ENCODE results near the gene BLOC1S2. TPM values are rescaled to one million over a fixed set of nuclear protein-coding genes. Genes with fewer than 3 reads are reported as not detected.

Gene BLOC1S2
- total RNA-seq, 6 donors from 2014 or later: 25.1 to 51.2 (median 38.5) TPM

- H3K36me3 ChIP-seq: peaks cover 37 to 94% (median 59%) of the 10 kb centered on the region in 4 donors
Measured at GRCh38 chr10:100245484-100246220, 40.8 kb downstream of the BLOC1S2 start.

GRCh38 chr10:100239851-100240250 is 46.6 kb downstream of the BLOC1S2 start:
- TF ChIP-seq EP300 (IDR thresholded peaks at IDR 0.05): no peak
- no peak for TF ChIP-seq POLR2AphosphoS5 (IDR thresholded peaks at IDR 0.05)
- TF ChIP-seq, protein P1, sequence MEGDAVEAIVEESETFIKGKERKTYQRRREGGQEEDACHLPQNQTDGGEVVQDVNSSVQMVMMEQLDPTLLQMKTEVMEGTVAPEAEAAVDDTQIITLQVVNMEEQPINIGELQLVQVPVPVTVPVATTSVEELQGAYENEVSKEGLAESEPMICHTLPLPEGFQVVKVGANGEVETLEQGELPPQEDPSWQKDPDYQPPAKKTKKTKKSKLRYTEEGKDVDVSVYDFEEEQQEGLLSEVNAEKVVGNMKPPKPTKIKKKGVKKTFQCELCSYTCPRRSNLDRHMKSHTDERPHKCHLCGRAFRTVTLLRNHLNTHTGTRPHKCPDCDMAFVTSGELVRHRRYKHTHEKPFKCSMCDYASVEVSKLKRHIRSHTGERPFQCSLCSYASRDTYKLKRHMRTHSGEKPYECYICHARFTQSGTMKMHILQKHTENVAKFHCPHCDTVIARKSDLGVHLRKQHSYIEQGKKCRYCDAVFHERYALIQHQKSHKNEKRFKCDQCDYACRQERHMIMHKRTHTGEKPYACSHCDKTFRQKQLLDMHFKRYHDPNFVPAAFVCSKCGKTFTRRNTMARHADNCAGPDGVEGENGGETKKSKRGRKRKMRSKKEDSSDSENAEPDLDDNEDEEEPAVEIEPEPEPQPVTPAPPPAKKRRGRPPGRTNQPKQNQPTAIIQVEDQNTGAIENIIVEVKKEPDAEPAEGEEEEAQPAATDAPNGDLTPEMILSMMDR (IDR thresholded peaks at IDR 0.05): no peak
- no peak for TF ChIP-seq POLR2A (IDR thresholded peaks at IDR 0.05)
- no peak overlapping the region for H3K4me3 ChIP-seq
- H3K27ac ChIP-seq: no peak overlapping the region
- 86 to 88% methylated on average over 3 of the region's 3 CpGs for WGBS, 2 donors
- H3K9me3 ChIP-seq: no peaks in the 10 kb centered on the region
- H3K27me3 ChIP-seq: no peaks in the 10 kb centered on the region
- ATAC-seq (ENCODE audit: low FRiP score in 2 of 2) (no peak), DNase-seq (no peak)
- peaks cover 13 to 92% (median 54%) of the 10 kb centered on the region in 4 donors for H3K36me3 ChIP-seq
- no peaks in the 10 kb centered on the region for H3K4me1 ChIP-seq

More at GRCh38 chr10:100245484-100246220, 40.8 kb downstream of the BLOC1S2 start:
- Histone ChIP-seq H3K4me1 (no peaks in the 10 kb centered on the region), H3K27ac (no peak overlapping the region), H3K27me3 (no peaks in the 10 kb centered on the region), H3K4me3 (no peak overlapping the region), H3K9me3 (no peaks in the 10 kb centered on the region)
- ATAC-seq (ENCODE audit: low FRiP score in 2 of 2) (no peak), DNase-seq (no peak)
- WGBS, 2 donors: 88 to 89% methylated on average over 5 of the region's 5 CpGs
- TF ChIP-seq POLR2AphosphoS5 (IDR thresholded peaks at IDR 0.05) (no peak), POLR2A (IDR thresholded peaks at IDR 0.05) (no peak), EP300 (IDR thresholded peaks at IDR 0.05) (no peak)
- TF ChIP-seq, protein P1 (IDR thresholded peaks at IDR 0.05): no peak

DNA sequence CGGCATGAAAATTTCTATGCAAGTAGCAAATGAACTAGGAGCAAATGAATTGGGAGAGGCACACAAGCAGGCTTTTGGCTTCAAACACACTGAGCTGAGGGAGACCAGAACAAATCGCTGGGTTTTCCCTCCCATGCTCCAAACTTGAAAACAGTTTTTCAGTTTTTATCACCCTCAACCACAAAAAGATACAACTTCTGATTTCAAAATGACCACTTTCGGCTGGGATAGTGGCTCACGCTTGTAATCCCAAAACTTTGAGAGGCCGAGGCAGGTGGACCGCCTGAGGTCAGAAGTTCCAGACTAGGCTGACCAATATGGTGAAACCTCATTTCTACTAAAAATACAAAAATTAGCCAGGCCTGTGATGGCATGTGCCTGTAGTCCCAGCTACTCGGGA is 48.1 kb downstream of the BLOC1S2 start:
- peaks cover 9 to 90% (median 51%) of the 10 kb centered on the region in 4 donors for H3K36me3 ChIP-seq
- no peak overlapping the region for H3K4me3 ChIP-seq
- DNase-seq: no peak
- H3K27me3 ChIP-seq: no peaks in the 10 kb centered on the region
- ATAC-seq (ENCODE audit: low FRiP score in 2 of 2): no peak
- TF ChIP-seq POLR2A (IDR thresholded peaks at IDR 0.05): no peak
- TF ChIP-seq POLR2AphosphoS5 (IDR thresholded peaks at IDR 0.05): no peak
- TF ChIP-seq, protein P1 (IDR thresholded peaks at IDR 0.05): no peak
- TF ChIP-seq EP300 (IDR thresholded peaks at IDR 0.05): no peak
- H3K4me1 ChIP-seq: no peaks in the 10 kb centered on the region
- 91 to 92% methylated on average over 7 of the region's 7 CpGs for WGBS, 2 donors
- H3K27ac ChIP-seq: no peak overlapping the region
- H3K9me3 ChIP-seq: no peaks in the 10 kb centered on the region

GRCh38 chr10:100232101-100232500 is 54.4 kb downstream of the BLOC1S2 start:
- H3K27me3 ChIP-seq: no peaks in the 10 kb centered on the region
- 73 to 80% methylated on average over 2 of the region's 2 CpGs for WGBS, 2 donors
- no peak overlapping the region for H3K27ac ChIP-seq
- peaks cover 9 to 16% (median 11%) of the 10 kb centered on the region in 4 donors for H3K4me1 ChIP-seq
- no peaks in the 10 kb centered on the region for H3K9me3 ChIP-seq
- peaks cover 12 to 49% (median 29%) of the 10 kb centered on the region in 4 donors for H3K36me3 ChIP-seq
- DNase-seq (no peak), ATAC-seq (ENCODE audit: low FRiP score in 2 of 2) (no peak)
- TF ChIP-seq POLR2A (IDR thresholded peaks at IDR 0.05) (no peak), EP300 (IDR thresholded peaks at IDR 0.05) (no peak), POLR2AphosphoS5 (IDR thresholded peaks at IDR 0.05) (no peak)
- TF ChIP-seq, protein P1 (IDR thresholded peaks at IDR 0.05): no peak
- H3K4me3 ChIP-seq: no peak overlapping the region

Measured in upper lobe of left lung (tissue), 6 donors.